Kidney epithelial cell (primary cell): Measurements from ENCODE around the gene WNT1. TPM values are rescaled to one million over a fixed set of nuclear protein-coding genes. Genes with fewer than 3 reads are reported as not detected.
A peak's percentile ranks its signal among the peaks of the same experiment; 100 is the strongest.

Source experiments
- DNase-seq: peaks from one replicate; pipeline ENCODE4 v3.0.0-alpha.2; 2010; ENCODE audit warnings: low read depth
- H3K27me3 ChIP-seq: 2 replicates; pipeline ENCODE4 v1.6.0; 2011; ENCODE audit warnings: low read length; ENCODE audit not compliant: control insufficient read depth, insufficient read depth
- H3K36me3 ChIP-seq: 2 replicates; pipeline ENCODE4 v1.5.1; 2011; ENCODE audit warnings: low read length; ENCODE audit not compliant: control insufficient read depth, insufficient read depth
- H3K4me3 ChIP-seq: 2 replicates; pipeline ENCODE4 v1.5.1; 2011; ENCODE audit warnings: low read depth, mild to moderate bottlenecking, control low read depth, low read length
- CTCF ChIP-seq: IDR thresholded peaks from 2 replicates; pipeline ENCODE4 v1.5.1; 2011; ENCODE audit warnings: mild to moderate bottlenecking, moderate library complexity, low read length, control low read depth, inconsistent platforms; ENCODE audit not compliant: insufficient read depth, poor library complexity, severe bottlenecking
- total RNA-seq: library from RNA; depleted of rRNA; stranded (reverse); fragments of >200 nt; gene quantifications from 2 replicates; pipeline ENCODE4 v1.2.3, GENCODE V29; 2015

WNT1 gene
- total RNA-seq, 1 donor from 2014 or later = not detected

GRCh38 chr12:48993787-48994186 lies 15.7 kb downstream of the WNT1 start:
- no peak for DNase-seq
- H3K4me3 ChIP-seq = no peak overlapping the region
- H3K36me3 ChIP-seq = no peaks in the 10 kb centered on the region
- no peak for TF ChIP-seq CTCF
- H3K27me3 ChIP-seq = peaks cover 71% of the 10 kb centered on the region

- peaks cover 72% of the 10 kb centered on the region for H3K27me3 ChIP-seq
- no peak for DNase-seq
- H3K36me3 ChIP-seq = no peaks in the 10 kb centered on the region
- no peak for TF ChIP-seq CTCF
- no peak overlapping the region for H3K4me3 ChIP-seq
These were observed 16.3 kb downstream of the WNT1 start for GRCh38 chr12:48994224-48995085.

- peak; percentile 32 for DNase-seq
- Histone ChIP-seq H3K4me3 (no peak overlapping the region), H3K27me3 (peaks cover 74% of the 10 kb centered on the region), H3K36me3 (no peaks in the 10 kb centered on the region)
- TF ChIP-seq CTCF = peak; percentile 90
These were observed 17.2 kb downstream of the WNT1 start for GRCh38 chr12:48995086-48995879.

GRCh38 chr12:48996794-48997718 lies 18.9 kb downstream of the WNT1 start:
- DNase-seq = no peak
- H3K27me3 ChIP-seq = peaks cover 65% of the 10 kb centered on the region
- no peaks in the 10 kb centered on the region for H3K36me3 ChIP-seq
- peak; percentile 92 for TF ChIP-seq CTCF
- peak overlapping the region; percentile 24 for H3K4me3 ChIP-seq

GRCh38 chr12:48997719-48998496 lies 19.8 kb downstream of the WNT1 start:
- no peak for TF ChIP-seq CTCF
- peaks cover 65% of the 10 kb centered on the region for H3K27me3 ChIP-seq
- no peak for DNase-seq
- H3K36me3 ChIP-seq = no peaks in the 10 kb centered on the region
- H3K4me3 ChIP-seq = peak overlapping the region; percentile 28
